Stimulated activated CD4-positive, alpha-beta T cell treated with anti-CD3 and anti-CD28 coated beads, Interleukin-15, amount 100 ng/mL, for 1 hour (primary cell): ENCODE results near the gene NSG1.
"Not testable (repeated sequence)": the region's sequence is repeated elsewhere in the genome, so short reads cannot be mapped to it uniquely, and the experiment has no call there.

ENCODE experiments used
- DNase-seq, 2 donors: peaks; one replicate each; pipeline ENCODE4 v3.0.0-alpha.2; 2020; ENCODE audit warnings: low read depth in 1 of 2, low spot score in 1 of 2

Gene NSG1

DNA sequence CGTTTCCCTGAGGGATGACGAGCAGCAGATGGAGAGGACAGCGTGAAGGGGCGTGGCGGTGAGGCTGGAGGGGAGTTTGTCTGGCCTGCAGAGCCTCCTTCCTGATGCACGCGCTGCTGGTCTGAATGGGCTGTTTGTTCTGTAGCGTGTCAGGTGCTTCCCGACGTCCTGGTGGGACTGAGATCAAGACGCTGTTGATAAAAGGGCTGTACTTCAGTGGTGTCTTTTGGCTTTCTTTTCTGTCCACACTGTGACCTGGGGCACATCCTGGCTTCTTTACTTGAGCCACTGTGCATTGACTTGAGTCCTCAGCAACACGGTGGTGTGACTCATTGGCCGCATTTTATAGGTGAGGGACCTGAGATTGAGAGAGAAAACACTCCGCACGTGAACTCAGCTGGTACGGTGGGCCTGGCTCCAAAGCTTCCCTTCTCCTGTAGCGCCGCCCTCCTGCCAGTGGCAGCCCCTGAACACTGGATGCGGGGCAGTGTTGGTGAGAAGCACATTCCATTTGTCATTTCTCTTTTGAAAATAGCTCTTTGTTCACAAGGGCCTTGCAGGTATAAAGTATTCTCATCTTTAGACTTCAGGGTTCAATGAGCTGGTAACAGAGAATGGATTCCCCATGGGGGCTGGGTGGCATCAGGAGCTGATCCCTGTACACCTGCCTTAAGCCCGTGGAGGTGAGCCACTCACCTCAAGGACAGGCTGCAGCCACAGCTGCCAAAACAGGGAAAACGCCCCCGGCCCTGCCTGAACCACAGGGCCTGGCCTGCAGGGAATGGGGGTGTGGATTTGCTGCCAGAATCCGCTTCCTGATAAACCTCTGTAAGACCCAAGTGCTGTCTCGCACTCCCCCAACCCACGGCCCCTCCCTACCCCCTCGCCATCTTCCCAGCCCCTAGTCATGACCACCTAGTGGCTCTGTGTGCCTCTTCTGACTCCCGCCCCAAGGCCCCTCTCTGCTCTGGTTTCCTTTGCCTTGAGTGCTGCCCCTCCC, 29.2 kb downstream of the NSG1 start:
- DNase-seq: no peak

DNA sequence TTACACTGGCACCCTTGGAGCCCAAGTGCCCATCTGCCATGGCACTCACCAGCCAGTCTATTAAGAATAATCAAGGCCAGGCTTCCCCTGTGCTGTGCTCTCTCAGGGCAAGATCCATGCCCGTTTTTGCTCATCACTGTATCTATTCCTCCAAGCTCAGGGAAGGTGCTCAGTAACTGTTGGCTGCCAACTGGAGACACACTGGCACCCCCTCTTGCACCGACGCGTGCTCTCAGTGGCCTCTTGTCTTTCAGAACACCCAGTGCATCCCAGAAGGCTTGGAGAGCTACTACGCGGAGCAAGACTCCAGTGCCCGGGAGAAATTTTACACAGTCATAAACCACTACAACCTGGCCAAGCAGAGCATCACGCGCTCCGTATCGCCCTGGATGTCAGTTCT, 30.1 kb downstream of the NSG1 start:
- DNase-seq: no peak

DNA sequence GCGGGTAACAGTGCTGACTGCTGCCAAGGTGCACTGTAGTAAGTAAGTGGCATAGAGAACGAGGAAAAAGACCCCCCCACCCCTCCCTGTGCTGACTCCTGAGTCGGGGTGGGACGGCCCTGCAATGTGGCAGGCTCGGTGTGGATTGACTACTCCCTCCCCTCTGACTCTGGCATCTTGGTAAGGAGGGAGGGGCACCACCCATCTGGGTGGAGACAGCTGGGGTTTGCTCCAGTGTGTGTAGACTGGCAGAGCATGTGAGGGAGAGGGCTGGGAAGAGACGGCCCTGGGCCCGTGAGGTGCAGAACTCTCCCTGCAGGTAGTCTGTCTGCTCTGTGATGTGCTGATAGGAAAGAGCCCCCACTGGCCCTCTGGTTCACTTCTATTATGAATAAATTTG, 31.0 kb downstream of the NSG1 start:
- no peak for DNase-seq

DNA sequence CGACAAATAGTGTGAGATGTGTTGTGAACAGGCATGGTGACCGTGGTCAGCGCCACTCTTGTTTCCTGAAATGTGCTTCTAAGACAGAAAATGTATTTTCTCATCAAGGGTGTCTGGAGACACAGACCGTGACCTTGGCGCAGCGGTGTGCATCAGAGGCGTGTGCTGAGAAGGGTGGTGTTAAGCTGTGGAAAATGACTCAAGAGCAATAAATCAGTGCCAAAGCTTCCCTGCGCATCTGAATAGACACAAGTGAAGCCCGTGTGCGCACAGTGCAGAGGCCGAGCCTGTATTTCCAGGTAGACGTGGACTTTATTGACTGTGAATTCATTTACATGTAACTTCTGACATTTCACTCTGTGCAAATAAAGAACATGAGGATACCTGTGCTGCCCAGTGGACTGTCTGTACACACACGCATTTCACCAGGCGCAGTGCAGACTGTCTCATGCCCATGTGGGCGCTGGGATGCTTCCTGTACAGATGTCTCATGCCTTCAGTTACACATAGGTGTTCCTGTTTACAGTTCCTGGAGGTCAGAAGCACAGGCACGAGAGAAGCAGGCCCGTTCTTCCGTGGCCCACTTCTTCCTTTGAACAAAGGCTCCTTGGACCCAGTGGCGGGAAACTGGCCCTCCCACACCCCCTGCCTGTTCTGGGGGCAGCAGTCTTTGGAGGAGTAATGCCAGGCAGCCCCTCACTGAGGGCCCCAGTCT, 31.9 kb downstream of the NSG1 start:
- DNase-seq: no peak

DNA sequence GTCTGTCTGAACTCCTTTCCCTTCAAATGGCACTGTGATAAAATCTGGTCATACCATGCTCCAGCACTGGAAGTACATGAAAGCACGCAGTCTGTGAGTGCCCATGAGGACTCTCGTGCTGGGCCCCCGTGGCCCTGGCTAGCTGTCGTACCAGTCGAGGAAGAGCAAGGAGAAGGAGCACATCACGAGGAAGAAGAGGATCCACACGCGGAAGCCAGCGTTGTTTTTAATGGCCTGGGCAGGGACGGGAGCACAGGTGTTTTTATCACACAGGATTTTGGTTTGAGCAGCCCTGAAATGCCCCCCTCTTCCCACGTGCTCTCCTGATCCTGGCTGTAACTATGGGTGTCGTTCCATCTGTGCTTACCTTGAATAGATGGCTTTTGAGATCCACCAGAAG, 33.0 kb downstream of the NSG1 start:
- DNase-seq: no peak

DNA sequence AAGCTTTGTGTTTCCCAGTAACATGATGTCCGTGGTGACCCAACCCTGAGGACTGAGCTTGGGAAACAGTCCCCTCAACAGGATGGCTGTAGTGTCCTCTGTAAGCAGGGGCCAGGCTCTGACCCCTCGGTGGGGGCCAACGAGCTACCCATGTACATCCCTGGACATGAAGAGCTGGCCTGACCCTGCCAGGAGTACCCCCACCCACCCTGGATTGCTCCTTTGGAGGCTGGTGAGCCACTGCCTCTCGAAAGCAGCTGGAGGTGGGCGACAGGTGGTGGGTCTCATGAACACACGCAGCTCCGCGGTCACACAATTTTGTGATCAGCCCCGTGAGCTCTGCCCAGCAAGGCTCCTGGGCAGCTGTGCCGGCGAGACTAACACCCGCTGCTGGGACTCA, 33.5 kb downstream of the NSG1 start:
- DNase-seq: no peak

DNA sequence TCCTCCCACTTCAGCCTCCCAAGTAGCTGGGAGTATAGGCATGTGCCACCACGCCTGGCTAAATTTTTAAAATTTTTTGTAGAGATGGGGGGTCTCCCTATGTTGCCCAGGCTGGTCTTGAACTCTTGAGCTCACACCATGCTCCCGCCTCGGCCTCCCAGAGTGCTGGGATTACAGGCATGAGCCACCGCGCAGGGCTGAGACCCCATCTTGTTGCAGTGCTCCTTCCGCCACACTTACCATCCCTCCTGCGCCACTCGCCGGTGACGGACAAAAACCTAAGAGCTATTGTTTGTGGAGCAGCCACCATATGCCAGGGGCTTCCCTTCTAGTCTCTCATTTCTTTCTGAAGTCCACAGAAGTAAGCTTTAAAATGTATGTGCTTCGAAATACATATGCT, 34.5 kb downstream of the NSG1 start:
- DNase-seq: no peak

DNA sequence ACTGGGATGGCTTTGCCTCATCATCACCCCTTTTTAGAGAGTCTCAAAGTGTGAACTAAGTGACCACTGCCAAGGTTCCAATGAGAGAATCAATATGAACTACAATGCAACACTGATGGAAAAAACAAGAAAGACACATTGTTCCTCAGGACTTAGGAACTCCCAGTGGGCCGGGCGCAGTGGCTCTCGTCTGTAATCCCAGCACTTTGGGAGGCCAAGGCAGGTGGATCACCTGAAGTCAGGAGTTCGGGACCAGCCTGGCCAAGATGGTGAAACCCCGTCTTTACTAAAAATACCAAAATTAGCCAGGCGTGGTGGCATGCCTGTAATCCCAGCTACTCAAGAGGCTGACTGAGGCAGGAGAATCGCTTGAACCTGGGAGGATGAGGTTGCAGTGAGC, 35.2 kb downstream of the NSG1 start:
- DNase-seq: not testable (repeated sequence)

DNA sequence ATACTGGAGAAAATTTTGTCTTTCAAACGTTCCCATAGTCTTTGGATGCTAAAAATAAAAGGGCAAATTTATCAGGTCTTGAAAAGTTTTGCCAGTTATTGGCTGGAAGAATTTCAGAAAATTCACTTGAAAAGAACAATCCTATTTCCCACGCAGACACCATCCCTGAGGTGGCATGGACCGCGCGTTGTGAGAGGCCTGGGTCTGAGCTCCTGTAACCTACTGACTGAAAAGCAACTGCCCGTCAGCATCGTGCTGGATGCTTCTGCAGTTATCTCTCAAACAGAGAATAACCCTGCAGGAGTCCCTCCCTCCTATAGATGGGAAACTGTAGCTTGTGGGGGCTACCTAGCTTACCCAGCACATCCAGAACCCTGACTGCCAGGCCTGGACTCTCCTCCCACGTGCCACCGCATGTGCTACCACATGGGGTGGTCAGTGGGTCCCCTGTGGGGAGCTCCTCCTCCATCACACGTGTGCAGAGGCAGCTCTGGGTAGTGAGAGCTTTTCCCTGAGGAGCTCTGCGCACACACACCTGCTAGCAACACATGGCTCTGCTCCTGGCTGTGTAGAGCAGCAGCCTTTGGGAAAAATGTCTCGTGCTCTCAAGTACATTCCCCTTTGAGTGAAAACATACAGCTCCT, 36.1 kb downstream of the NSG1 start:
- no peak for DNase-seq

DNA sequence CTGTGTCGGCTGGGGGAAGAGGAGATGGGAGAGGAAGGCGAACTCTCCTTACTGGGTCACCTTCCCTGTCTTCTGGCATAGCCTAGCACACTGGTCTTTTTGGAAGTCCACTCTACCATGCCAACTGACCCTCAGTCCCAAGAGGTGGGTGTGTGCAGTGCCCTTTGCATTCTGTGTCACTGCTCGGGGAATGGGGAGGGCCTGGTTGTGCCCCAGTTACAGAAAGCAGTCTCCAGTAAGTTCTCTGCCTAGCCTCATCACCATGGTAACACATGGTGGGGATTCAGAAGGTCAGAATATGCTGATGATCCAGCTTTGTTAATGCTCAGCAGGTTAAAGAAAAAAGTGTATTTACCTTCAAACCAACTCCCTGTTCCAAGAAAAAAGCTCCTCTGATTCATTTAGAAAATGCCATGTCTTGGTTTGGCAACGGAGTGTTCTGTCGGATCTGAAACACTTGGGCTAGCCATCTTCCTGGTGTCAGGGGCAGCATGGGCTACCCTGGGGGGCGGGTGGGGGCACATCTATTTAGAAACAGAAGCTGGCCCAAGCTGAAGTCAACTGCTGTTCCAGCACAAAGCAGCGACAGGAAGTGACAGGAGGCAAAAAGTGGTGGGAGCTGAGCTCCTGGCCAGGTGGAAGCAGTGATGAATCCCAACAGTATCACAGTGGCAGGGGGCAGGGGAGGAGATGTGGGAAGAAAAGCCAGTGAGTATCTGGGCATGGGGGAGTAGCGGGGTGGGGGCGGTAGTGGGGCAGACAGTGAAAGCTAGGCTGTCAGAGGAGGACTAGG, 37.0 kb downstream of the NSG1 start:
- DNase-seq: no peak

DNA sequence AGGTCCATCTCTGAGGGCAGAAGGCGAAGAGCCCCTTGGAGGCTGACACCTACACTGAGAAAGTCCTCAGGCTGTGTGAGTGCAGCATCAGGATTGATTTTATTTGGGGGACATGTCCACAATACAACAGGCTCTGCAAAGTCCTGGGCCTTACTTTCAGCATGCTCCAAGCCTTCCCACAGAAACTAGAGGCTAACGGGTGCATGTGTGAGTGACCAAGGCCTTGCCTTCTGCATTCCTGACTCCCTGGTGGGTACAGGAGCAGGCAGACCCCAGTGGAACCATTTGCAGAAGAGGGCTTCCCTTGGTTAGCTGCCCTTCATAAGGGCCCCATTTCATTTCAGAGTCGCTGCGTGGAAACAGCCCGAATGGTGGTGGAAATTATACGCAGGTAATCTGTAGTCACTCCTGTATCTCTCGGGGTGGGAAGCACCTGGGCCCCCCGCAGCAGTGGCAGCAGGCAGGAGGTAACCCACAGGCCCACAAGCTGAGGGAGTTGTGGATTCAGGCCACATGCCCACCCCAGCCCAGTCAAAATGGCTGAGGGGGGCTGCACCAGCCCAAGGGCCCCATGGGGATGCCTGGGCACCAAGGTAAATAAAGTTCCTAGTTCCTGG, 37.7 kb downstream of the NSG1 start:
- DNase-seq: no peak

DNA sequence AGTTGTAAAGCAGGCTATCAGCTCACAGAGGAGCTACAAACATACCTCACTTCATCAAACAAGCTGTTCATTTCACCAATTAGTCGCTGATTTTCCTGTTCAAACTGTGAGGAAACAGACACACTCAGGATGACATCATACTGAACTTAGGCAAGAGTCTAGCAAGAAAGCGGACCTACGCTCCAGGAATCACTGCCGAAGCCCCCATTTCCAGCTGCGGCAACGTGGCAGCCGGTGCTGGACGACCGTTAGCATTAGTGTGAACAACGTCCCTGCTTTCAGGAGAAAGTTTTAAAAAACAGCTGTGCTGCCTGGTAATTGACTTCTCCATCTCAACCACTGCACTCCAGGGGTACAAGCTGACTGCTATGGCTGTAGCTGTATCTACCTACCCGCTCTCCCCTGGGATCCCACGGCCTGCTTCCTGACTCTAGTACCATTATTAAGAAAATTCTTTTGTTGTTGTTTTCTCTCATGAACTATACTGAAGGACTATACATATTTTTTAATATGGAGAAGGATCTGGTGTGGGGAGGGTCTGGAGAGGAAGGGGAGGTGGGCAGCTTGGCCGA, 38.3 kb downstream of the NSG1 start:
- DNase-seq: no peak

DNA sequence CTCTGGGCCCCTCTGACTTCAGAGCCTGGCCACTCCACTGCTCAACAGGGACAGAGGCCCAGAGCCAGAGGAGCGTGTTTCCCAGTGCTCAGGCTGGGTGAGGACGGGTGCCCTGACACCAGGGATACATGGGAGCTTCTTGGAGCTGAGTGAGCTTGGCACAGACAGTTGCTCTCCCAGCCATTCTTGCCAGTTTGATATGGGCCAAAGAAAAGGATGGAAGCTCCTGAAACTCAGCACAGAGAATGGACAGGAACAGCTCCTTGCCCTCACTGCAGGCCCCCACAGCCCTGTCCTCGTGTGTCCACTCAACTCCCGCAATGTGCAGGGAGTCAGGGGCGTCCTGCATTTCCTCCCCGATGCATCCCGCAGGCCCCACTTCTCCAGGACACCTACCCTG, 38.8 kb downstream of the NSG1 start:
- DNase-seq: no peak

DNA sequence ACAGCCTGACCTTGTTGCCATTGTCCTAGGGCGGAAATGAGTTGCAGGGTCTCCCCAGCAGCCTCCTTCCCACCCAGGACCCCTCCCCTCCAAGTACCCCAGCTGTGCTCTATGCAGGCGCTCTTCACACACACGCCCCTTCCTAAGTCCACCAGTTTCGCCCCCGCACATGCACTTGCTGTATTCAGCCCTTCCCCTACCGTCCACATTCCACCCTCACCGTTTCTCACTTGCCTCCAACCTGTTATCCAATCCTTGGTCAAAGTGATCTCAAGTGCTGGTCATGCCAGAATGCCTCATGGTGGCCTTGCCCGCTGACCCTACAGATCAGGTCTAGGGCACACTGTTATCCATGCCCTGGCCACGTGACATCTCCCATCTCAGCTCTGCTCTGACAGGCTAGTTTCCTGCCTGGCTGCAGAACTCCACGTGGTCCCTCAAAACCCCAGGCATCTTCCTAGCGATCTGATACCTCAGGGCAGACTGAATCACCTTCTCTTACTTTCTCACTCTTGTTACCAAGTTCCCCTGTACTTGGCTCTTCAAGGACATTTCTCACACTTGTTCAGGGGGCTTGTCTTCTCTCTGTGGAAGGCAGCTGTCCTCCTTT, 39.7 kb downstream of the NSG1 start:
- no peak for DNase-seq

DNA sequence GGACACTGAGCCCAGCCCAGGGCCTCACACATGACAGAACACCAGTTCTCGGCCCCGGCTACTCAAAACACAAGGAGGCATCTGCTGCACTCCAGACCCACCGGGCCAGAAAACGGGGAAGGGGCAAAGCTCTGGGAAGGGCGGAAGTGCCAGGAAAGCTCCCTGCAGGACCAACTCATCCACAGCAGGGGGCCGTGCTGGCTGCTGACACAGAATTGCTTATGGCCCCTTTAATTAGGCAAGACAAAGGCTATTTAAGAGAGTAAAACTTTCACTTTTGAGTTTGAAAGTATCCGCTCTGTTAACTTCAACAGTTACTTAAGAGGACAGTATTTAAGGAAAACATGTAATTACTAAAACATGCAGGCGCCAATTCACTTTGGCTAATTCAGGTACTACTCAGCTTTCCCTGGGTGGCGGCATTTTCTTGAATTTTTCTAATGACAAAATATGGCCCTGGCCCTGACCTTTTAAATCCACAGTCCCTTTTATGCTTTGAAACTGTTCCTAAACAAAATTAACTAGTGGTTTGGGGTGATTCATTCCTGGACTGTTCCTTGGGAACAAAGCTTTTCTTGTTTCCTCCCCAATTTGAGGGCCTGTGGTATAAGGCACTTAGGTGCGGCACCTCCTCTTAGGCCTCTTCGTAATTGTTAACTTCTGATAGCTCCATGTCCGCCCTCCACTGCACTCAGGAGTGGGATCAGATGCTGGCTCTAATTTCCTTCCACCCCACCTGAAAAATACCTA, 40.4 kb downstream of the NSG1 start:
- no peak for DNase-seq

DNA sequence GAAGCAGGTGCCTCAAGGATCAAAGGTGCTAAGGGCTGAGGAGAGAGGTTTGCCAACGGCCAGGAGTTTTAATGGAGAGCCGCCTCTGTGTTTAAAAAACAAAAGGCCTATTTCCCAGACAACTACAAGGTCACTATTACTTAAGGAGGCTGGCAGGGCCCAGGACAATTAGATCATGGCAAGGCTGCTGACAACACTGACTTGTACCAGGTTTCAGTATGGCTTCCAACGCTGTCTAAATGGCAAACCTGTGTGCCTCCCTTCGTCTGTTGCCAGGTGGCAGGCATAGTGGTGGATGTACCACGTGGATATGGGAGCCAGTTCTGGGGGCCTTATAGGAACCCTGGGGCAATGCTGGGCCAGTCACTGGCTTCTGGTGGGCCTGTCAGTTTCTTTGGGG, 41.0 kb downstream of the NSG1 start:
- no peak for DNase-seq

DNA sequence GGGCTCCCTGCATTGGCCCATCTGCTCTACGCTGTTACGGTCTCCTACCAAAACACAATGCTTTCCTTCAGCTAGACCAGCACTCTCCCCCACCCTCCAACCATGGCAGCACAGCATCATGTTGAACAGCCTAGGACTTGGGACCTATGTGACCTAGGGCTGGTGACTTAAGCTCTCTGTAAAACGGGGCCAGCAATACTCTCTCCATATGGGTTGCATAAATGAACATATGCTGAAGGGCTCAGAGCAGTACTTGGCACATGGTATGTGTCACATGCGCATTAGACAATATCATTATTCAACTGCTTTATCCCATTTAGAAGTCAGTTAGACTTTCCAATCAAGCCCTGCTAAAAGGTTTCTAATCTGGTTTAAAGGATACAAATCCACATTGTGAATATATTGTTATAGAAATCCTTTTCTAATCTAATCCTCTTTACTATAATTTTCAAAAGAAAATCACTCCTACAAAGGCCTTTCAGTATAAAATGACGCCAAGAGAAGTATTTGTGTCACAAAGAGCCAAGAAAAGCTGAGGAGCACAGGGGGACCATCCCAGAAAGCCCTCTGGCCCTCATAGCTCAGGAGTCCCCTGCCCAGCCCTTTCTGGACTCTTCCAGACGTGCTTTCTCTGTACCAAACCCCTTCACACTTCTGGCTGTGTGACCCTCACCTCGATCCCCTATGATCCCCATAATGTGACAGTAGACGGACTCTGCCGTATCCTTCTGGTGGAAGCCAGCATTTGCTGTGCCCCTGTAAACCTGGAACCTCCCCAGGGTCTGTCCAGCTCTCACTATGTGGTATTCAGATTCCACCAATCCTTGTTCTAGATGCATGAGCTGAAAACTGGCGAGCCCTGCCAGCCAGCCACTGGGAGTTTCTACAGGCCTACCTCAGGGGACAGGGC, 42.3 kb downstream of the NSG1 start:
- DNase-seq: no peak
